ENCODE measurements around the gene FNDC3B.

DNA sequence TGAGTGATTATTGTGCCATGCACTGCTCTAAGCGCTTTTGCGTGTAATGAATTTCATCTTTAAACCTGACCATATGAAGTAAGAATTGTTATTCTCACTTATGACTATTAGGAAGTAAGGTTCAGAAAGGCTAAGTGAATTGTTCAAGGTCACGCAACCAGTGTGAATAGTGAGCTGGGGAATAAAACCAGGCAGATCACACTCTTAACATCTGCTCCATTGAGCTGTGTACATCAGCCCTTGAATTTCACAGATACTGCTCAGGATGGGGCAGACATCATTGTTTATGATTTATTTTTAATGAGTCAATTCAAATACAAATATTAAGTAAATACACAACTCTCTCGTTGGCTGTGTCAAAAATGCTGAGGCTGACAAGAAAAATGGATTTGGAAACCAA, 184.5 kb downstream of the FNDC3B start:
- TF ChIP-seq, protein P1, sequence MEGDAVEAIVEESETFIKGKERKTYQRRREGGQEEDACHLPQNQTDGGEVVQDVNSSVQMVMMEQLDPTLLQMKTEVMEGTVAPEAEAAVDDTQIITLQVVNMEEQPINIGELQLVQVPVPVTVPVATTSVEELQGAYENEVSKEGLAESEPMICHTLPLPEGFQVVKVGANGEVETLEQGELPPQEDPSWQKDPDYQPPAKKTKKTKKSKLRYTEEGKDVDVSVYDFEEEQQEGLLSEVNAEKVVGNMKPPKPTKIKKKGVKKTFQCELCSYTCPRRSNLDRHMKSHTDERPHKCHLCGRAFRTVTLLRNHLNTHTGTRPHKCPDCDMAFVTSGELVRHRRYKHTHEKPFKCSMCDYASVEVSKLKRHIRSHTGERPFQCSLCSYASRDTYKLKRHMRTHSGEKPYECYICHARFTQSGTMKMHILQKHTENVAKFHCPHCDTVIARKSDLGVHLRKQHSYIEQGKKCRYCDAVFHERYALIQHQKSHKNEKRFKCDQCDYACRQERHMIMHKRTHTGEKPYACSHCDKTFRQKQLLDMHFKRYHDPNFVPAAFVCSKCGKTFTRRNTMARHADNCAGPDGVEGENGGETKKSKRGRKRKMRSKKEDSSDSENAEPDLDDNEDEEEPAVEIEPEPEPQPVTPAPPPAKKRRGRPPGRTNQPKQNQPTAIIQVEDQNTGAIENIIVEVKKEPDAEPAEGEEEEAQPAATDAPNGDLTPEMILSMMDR (IDR thresholded peaks at IDR 0.05): no peak
- TF ChIP-seq EZH2phosphoT487 (IDR thresholded peaks at IDR 0.05): no peak

Measured in neural progenitor cell (in vitro differentiated cells).